ENCODE data around the gene SPTBN4. TPM values are rescaled to one million over a fixed set of nuclear protein-coding genes. Genes with fewer than 3 reads are reported as not detected.
"Not testable (repeated sequence)": the region's sequence is repeated elsewhere in the genome, so short reads cannot be mapped to it uniquely, and the experiment has no call there.

SPTBN4 gene
- total RNA-seq, 1 donor from 2014 or later: 3.4 TPM

- H3K27ac Mint-ChIP-seq: no peak overlapping the region
- H3K4me3 Mint-ChIP-seq: no peak overlapping the region
- no peaks in the 10 kb centered on the region for H3K36me3 Mint-ChIP-seq
- peaks cover 46% of the 10 kb centered on the region for H3K27me3 Mint-ChIP-seq (ENCODE audit: low read depth)
- peaks cover 6% of the 10 kb centered on the region for H3K9me3 Mint-ChIP-seq
- TF ChIP-seq CTCF (IDR thresholded peaks at IDR 0.05; ENCODE audit: unreplicated experiment): no peak
- no peak for DNase-seq (ENCODE audit: low spot score in 2 of 2, unreplicated experiment in 2 of 2)
- H3K4me1 Mint-ChIP-seq: no peaks in the 10 kb centered on the region
Measured at GRCh38 chr19:40494191-40494838, 27.5 kb downstream of the SPTBN4 start.

- DNase-seq (ENCODE audit: low spot score in 2 of 2, unreplicated experiment in 2 of 2): no peak
- Mint-ChIP-seq H3K4me3 (no peak overlapping the region), H3K27ac (no peak overlapping the region), H3K27me3 (ENCODE audit: low read depth) (peaks cover 39% of the 10 kb centered on the region), H3K9me3 (peaks cover 2% of the 10 kb centered on the region), H3K36me3 (no peaks in the 10 kb centered on the region), H3K4me1 (no peaks in the 10 kb centered on the region)
- no peak for TF ChIP-seq CTCF (IDR thresholded peaks at IDR 0.05; ENCODE audit: unreplicated experiment)
Measured at GRCh38 chr19:40497214-40497613, 30.4 kb downstream of the SPTBN4 start.

- H3K27ac Mint-ChIP-seq: no peak overlapping the region
- TF ChIP-seq CTCF (IDR thresholded peaks at IDR 0.05; ENCODE audit: unreplicated experiment): no peak
- H3K36me3 Mint-ChIP-seq: no peaks in the 10 kb centered on the region
- H3K9me3 Mint-ChIP-seq: no peaks in the 10 kb centered on the region
- peaks cover 43% of the 10 kb centered on the region for H3K27me3 Mint-ChIP-seq (ENCODE audit: low read depth)
- DNase-seq (ENCODE audit: low spot score in 2 of 2, unreplicated experiment in 2 of 2): no peak
- no peak overlapping the region for H3K4me3 Mint-ChIP-seq
- H3K4me1 Mint-ChIP-seq: no peaks in the 10 kb centered on the region
Measured at GRCh38 chr19:40499320-40499719, 32.5 kb downstream of the SPTBN4 start.

- not testable (repeated sequence) for H3K36me3 Mint-ChIP-seq; H3K9me3 Mint-ChIP-seq; H3K4me1 Mint-ChIP-seq; H3K4me3 Mint-ChIP-seq; H3K27ac Mint-ChIP-seq; DNase-seq (ENCODE audit: low spot score in 2 of 2, unreplicated experiment in 2 of 2)
- H3K27me3 Mint-ChIP-seq (ENCODE audit: low read depth): peaks cover 44% of the 10 kb centered on the region
Measured at GRCh38 chr19:40500678-40501530, 34.1 kb downstream of the SPTBN4 start.

GRCh38 chr19:40501599-40501998 lies 34.8 kb downstream of the SPTBN4 start:
- Mint-ChIP-seq H3K27ac (no peak overlapping the region), H3K4me3 (no peak overlapping the region), H3K9me3 (no peaks in the 10 kb centered on the region), H3K27me3 (ENCODE audit: low read depth) (peaks cover 51% of the 10 kb centered on the region), H3K36me3 (no peaks in the 10 kb centered on the region), H3K4me1 (no peaks in the 10 kb centered on the region)
- no peak for TF ChIP-seq CTCF (IDR thresholded peaks at IDR 0.05; ENCODE audit: unreplicated experiment)
- no peak for DNase-seq (ENCODE audit: low spot score in 2 of 2, unreplicated experiment in 2 of 2)

- peaks cover 55% of the 10 kb centered on the region for H3K27me3 Mint-ChIP-seq (ENCODE audit: low read depth)
- DNase-seq (ENCODE audit: low spot score in 2 of 2, unreplicated experiment in 2 of 2): no peak
- no peaks in the 10 kb centered on the region for H3K36me3 Mint-ChIP-seq
- H3K27ac Mint-ChIP-seq: no peak overlapping the region
- no peaks in the 10 kb centered on the region for H3K9me3 Mint-ChIP-seq
- no peaks in the 10 kb centered on the region for H3K4me1 Mint-ChIP-seq
- no peak overlapping the region for H3K4me3 Mint-ChIP-seq
- no peak for TF ChIP-seq CTCF (IDR thresholded peaks at IDR 0.05; ENCODE audit: unreplicated experiment)
Measured at GRCh38 chr19:40502081-40502480, 35.3 kb downstream of the SPTBN4 start.

All from mesothelial cell of epicardium (in vitro differentiated cells).